GM20431 (cell line): Measurements from ENCODE around the gene MALRD1.

ENCODE experiments used
- in situ Hi-C: fragments of 300-500 bp; cut with MseI, MboI; formaldehyde crosslinking; loops from one replicate; pipeline ENCODE4 v1.15.0; 2020; ENCODE audit warnings: low sequenced_read_pairs; ENCODE audit not compliant: unreplicated experiment

MALRD1 gene

GRCh38 chr10:19683356-19683755, 634.8 kb downstream of the MALRD1 start:
- in situ Hi-C loops = no loop called here

- in situ Hi-C loops = no loop called here
Observed at GRCh38 chr10:19683960-19684359, 635.4 kb downstream of the MALRD1 start.

DNA sequence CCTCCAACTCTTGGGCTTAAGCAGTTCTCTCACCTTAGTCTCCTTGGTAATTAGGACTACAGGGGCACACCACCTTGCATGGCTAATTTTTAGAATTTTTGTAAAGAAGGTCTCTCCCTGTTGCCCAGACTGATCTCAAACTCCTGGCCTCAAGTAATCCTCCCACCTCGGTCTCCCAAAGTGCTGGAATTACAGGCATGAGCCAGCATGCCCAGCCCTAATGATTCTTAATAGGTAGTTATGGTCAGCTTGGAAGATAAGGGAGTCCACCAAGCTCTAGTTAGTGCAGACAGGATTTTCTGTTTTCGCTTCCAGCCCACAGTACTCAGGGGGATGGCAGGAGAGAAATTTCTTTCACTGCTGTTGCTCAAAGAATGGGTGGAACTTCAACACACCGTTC, 639.7 kb downstream of the MALRD1 start:
- in situ Hi-C loops = no loop called here

DNA sequence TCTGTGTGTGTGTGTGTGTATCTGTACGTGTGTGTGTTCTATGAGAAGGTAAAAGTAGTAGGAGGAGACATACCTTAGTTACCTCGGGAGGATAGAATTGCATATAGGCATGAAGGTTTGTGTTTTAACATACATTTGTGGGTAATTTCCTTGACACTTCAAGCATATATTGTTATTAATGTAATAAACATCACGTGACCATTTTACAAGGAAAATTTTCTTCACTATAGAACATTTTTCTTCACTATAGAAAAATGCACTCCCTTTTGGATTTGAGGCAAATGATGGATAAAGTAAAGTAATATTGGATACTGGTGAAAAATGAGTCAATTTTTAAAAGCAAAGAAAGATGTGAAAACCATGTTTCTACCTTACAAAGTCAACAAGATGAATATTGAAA, 640.6 kb downstream of the MALRD1 start:
- in situ Hi-C loops = no loop called here

GRCh38 chr10:19699299-19699698, 650.7 kb downstream of the MALRD1 start:
- in situ Hi-C loops = no loop called here

DNA sequence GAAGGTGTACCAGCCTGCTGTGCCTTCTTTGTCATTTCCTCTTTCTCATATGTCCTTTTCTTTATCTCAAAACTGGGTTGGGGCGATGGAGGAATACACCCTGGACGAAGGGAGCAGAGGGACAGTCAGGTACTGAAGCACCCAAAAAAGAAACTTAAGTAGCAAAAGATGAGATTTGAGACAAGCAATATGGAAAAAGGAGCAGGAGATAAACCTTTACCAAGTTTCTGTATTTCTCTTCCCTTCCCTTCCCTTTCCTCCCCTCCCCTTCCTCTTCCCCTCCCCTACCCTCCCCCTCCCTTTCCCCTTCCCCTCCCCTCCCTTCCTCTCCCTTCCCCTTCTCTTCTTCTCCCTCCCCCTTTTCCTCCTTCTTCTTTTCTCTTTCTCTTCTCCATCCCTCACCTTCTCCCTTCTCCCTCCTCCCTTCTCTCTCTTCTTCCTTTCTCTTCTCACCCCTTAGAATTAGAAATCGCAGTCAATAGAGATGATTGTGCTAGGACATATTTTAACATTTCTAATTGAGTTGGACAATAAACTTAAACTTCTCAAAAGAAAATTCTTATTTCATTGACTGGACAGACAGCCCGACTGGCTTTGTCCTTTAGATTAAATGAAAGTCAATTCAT, 652.9 kb downstream of the MALRD1 start:
- in situ Hi-C loops = no loop called here

DNA sequence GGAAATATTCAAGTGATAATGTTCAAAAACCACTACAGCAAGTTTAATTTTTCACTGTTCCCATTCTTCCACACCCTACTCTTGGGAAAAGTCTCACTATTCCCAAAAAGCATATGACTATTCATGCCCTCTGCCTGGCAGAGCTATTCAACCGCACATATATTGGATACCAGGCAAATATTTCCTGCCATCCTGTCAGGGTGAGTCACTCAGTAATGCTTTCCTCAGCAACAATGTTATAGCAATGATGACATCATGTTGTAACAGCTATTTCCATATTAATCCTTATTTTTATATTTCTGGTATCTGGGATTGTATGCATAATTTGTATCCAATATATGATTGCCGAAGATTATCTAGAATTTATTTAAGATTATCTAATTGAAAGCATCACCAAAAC, 653.6 kb downstream of the MALRD1 start:
- in situ Hi-C loops = no loop called here

DNA sequence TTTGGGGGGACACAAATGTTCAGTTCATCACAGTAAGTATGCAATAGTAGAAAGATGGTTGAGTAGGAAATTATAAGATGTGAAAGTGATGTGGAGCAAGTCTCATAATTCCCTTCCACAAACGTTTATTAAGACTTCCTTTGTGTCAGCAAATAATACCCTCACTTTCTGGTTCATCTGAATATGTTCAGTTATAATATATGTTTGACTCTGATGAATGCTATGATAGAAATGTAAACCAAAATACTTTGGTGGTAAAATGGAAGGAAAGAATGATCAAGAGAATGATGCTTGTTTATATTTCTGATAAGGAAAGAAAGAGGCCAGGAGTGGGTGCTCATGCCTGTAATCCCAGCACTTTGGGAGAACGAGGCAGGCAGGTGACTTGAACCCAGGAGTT, 655.9 kb downstream of the MALRD1 start:
- in situ Hi-C loops = no loop called here

DNA sequence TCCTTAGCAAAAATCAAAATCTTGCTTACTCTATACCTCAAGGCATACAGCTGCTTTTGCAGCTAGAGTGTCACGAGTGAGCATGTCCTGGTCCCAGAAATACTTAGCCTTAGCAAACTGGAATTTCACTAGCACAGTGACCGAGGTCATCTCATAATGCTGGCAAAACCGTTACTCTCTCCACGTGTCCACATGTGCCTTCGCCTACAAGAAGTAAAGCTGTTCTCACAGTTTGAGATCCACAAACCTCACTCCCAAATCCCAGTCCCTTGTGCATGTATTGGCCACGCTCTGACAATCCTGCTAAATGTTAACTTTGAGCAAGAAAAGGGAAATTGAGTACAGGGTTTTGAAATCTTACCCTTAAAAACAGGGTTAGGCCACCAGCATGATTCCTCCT, 656.6 kb downstream of the MALRD1 start:
- in situ Hi-C loops = no loop called here

- in situ Hi-C loops = no loop called here
Observed at GRCh38 chr10:19706904-19707303, 658.3 kb downstream of the MALRD1 start.

GRCh38 chr10:19707376-19707775, 658.8 kb downstream of the MALRD1 start:
- in situ Hi-C loops = no loop called here

DNA sequence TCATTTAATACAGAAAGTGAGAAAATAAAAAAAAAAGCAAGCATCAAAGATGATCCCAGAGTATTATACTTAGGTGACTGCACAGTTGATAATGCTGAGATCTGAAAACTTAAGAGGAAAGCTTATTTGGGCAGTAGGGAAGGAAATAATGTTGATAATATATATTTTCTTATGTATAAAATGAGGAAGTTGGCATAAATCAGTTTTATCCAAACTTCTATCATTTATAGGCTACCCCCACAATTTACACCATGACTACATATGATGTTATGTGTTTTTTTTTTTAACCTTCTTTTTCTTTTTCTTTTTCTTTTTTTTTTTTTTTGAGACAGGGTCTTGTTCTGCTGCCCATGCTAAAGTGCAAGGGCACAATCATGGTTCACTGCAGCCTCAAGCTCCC, 659.4 kb downstream of the MALRD1 start:
- in situ Hi-C loops = no loop called here

DNA sequence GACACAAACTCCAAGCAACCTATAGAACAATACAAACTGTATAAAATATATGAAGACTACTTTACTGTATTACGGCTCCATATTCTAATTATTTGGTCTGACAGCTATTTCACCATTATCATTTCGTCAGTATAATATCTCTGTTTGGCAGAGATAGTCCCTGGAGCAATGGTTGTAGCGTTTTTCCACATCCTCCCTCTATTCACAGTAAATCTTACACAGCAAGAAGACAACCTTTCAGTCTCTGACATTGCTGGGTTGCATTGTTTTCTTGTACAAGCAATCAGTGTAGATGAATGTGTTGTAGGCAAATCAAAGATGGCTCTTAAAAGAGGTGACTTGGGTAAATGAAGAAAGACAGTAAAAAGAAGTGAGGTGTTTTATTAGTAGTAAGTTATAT, 662.0 kb downstream of the MALRD1 start:
- in situ Hi-C loops = no loop called here

DNA sequence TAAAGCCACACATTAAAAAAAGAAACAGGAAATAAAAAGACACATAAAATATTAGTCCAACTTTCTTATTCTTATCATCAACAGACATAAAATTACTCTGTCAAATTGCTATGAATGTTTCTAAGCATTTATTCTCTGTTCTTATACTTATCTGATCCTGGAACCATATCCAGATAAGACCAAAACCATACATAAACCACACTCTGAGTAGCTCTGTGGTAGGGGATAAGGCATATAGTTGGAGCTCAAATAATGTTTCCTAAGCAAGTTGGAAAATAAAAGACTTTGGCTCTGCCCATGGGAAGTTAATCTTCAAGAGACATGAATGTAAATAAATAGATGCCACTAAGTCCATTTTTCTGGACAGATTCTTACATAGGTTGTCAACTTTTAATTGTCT, 664.6 kb downstream of the MALRD1 start:
- in situ Hi-C loops = no loop called here

- in situ Hi-C loops = no loop called here
Observed at GRCh38 chr10:19713800-19714525, 665.4 kb downstream of the MALRD1 start.

GRCh38 chr10:19719284-19719683, 670.7 kb downstream of the MALRD1 start:
- in situ Hi-C loops = no loop called here

GRCh38 chr10:19724287-19724686, 675.7 kb downstream of the MALRD1 start:
- in situ Hi-C loops = no loop called here

DNA sequence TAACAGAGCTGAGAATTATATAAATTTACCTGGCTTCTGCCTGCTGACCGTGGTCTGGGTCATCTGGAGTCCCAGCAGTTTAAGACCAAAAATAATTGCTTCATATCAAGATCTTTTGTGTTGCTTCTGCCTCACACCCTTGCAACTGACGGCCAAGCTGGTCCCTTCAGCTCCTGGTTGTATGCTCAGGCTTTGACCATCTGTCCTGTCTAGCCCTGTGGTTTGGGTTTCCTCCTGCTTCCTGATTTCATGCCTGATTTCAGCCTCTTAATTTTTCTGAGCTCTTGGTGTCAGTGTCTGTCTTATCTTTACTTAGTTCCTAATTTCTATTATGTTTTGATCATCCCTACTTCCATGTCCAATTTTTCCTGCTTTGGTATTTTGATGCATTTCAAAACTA, 679.8 kb downstream of the MALRD1 start:
- in situ Hi-C loops = no loop called here

- in situ Hi-C loops = no loop called here
Observed at GRCh38 chr10:19728964-19729363, 680.4 kb downstream of the MALRD1 start.

DNA sequence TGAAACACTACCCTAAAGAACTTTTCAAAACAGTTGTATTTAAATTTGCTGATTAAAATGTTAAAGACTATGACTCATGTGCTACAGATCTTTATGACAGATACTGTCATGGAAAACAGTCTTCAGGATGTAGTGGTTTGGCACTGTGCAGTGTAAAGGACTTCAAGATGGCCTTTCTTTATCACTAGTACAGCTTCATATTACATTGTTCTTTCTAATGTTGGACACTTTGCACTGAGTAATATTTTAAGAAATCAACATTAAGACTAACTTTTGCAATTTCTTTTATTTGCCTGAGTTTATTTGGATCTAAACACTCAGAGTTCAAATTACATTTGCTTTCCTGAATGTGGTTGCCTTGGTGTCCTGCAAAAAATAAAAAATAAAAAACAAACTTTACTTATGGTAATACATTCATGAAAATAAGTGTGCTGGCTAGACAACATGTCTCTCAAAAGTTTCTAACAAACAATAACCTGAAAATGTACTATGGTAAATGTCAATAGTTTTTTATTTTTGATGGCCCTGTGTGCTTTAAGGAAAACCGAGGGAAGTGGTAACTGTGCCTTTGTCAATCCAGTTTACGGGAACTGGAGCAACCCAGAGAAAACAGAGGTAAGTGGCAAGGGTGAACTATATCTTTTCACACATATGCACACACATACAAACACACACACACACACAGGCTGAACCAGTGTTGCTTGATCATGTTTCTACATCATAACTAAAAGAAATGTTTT, 681.7 kb downstream of the MALRD1 start:
- in situ Hi-C loops = no loop called here

GRCh38 chr10:19730907-19731217, 682.3 kb downstream of the MALRD1 start:
- in situ Hi-C loops = no loop called here

- in situ Hi-C loops = no loop called here
Observed at GRCh38 chr10:19731560-19731959, 683.0 kb downstream of the MALRD1 start.
